ENCODE results near the gene HEY2. TPM values are rescaled to one million over a fixed set of nuclear protein-coding genes. Genes with fewer than 3 reads are reported as not detected.

The HEY2 gene
- total and polyA plus RNA-seq, 2 donors (not counting 3 experiments of a cell fraction or from before 2014, with no cell fraction given): 0.07 TPM; not detected in 1

- peak overlapping the region; percentile 98 for H3K4me2 ChIP-seq (ENCODE audit: insufficient read depth, low read length)
- TF ChIP-seq FOS (IDR thresholded peaks at IDR 0.05; ENCODE audit: borderline replicate concordance, insufficient read depth, low read length) (peak; percentile 55), POLR2AphosphoS5 (IDR thresholded peaks at IDR 0.05; ENCODE audit: insufficient read depth, low read depth, low read length) (no peak), GATA2 (IDR thresholded peaks at IDR 0.05; ENCODE audit: insufficient read depth, insufficient read length, low read depth, low read length) (peak; percentile 58), JUN (IDR thresholded peaks at IDR 0.05; ENCODE audit: borderline replicate concordance, insufficient read depth, insufficient read length, low read depth) (peak; percentile 81)
Observed at GRCh38 chr6:125794342-125795137, 45.1 kb downstream of the HEY2 start.

GRCh38 chr6:125795301-125795700 lies 45.9 kb downstream of the HEY2 start:
- no peak overlapping the region for H3K4me2 ChIP-seq (ENCODE audit: insufficient read depth, low read length)

More at GRCh38 chr6:125794342-125795137, 45.1 kb downstream of the HEY2 start:
- Histone ChIP-seq H3K79me2 (ENCODE audit: control insufficient read depth, insufficient read depth, low read length) (peaks cover 62% of the 10 kb centered on the region), H3K4me3 (replicated peaks in 1 of 3; ENCODE audit: insufficient read depth in 1 of 3, low read depth in 1 of 3, low read length in 3 of 3) (peak overlapping the region in 2 of 3 experiments; percentile 9 to 96), H2AFZ (ENCODE audit: low read depth, low read length) (no peak overlapping the region), H4K20me1 (replicated peaks; ENCODE audit: control insufficient read depth, extremely low read depth, insufficient read depth, low read length) (no peaks in the 10 kb centered on the region), H3K27ac (ENCODE audit: insufficient read depth, low read depth, low read length) (peak overlapping the region; percentile 81), H3K9me1 (replicated peaks; ENCODE audit: control insufficient read depth, extremely low read depth, insufficient read depth, low read length) (no peaks in the 10 kb centered on the region), H3K27me3 (ENCODE audit: control insufficient read depth in 2 of 2, insufficient read depth in 2 of 2, low read length in 2 of 2) (no peaks in the 10 kb centered on the region), H3K9ac (replicated peaks; ENCODE audit: extremely low read depth, insufficient read depth, low read length) (peak overlapping the region; percentile 84), H3K9me3 (replicated peaks; ENCODE audit: control insufficient read depth, insufficient read depth, low read length) (no peaks in the 10 kb centered on the region), H3K4me1 (ENCODE audit: control insufficient read depth, extremely low read depth, insufficient read depth, low read length) (peaks cover 41% of the 10 kb centered on the region), H3K36me3 (ENCODE audit: control insufficient read depth in 2 of 2, extremely low read depth in 1 of 2, insufficient read depth in 2 of 2, low read length in 2 of 2) (no peaks in the 10 kb centered on the region)
- BruUV-seq (replicated peaks): no TSS peak
- intact Hi-C loops (cut with micrococcal nuclease) (loop anchor here (1.0 to 5.0 kb wide), 5 partner anchors 9 to 113 kb away; no protein-coding TSS in a partner anchor), dilution Hi-C loops (cut with MboI; ENCODE audit: extremely low pct_ligation_motif_present, low sequenced_read_pairs) (no loop called here)
- POLR2A ChIA-PET: no interaction called here
- DNase-seq (ENCODE audit: low read depth, low spot score): no peak
- peak; percentile 47 for FAIRE-seq
- CTCF ChIA-PET: interaction anchor here (0.8 to 11.1 kb wide), 9 partner anchors 10 to 179 kb away, joined by 3 to 138 read pairs (median 5); partner anchors contain the start of gene HINT3

More at GRCh38 chr6:125795301-125795700, 45.9 kb downstream of the HEY2 start:
- Histone ChIP-seq H3K27me3 (ENCODE audit: control insufficient read depth in 2 of 2, insufficient read depth in 2 of 2, low read length in 2 of 2) (no peaks in the 10 kb centered on the region), H3K36me3 (ENCODE audit: control insufficient read depth in 2 of 2, extremely low read depth in 1 of 2, insufficient read depth in 2 of 2, low read length in 2 of 2) (no peaks in the 10 kb centered on the region), H3K27ac (ENCODE audit: insufficient read depth, low read depth, low read length) (no peak overlapping the region), H4K20me1 (replicated peaks; ENCODE audit: control insufficient read depth, extremely low read depth, insufficient read depth, low read length) (no peaks in the 10 kb centered on the region), H2AFZ (ENCODE audit: low read depth, low read length) (no peak overlapping the region), H3K4me3 (replicated peaks in 1 of 3; ENCODE audit: insufficient read depth in 1 of 3, low read depth in 1 of 3, low read length in 3 of 3) (no peak overlapping the region), H3K9me1 (replicated peaks; ENCODE audit: control insufficient read depth, extremely low read depth, insufficient read depth, low read length) (no peaks in the 10 kb centered on the region), H3K9ac (replicated peaks; ENCODE audit: extremely low read depth, insufficient read depth, low read length) (no peak overlapping the region), H3K4me1 (ENCODE audit: control insufficient read depth, extremely low read depth, insufficient read depth, low read length) (peaks cover 36% of the 10 kb centered on the region), H3K79me2 (ENCODE audit: control insufficient read depth, insufficient read depth, low read length) (peaks cover 68% of the 10 kb centered on the region), H3K9me3 (replicated peaks; ENCODE audit: control insufficient read depth, insufficient read depth, low read length) (no peaks in the 10 kb centered on the region)
- DNase-seq (ENCODE audit: low read depth, low spot score) (no peak), FAIRE-seq (no peak)
- dilution Hi-C loops (cut with MboI; ENCODE audit: extremely low pct_ligation_motif_present, low sequenced_read_pairs): no loop called here
- ChIA-PET POLR2A (no interaction called here), CTCF (interaction anchor here (1.2 to 7.2 kb wide), 3 partner anchors 9 to 15 kb away, joined by 3 to 47 read pairs (median 5); no protein-coding TSS in a partner anchor)
- intact Hi-C loops (cut with micrococcal nuclease): no loop called here
- no peak for TF ChIP-seq EZH2 (IDR thresholded peaks at IDR 0.05; ENCODE audit: borderline replicate concordance, low read depth, low read length, severe bottlenecking)
- no peak for TF ChIP-seq GATA2 (IDR thresholded peaks at IDR 0.05; ENCODE audit: insufficient read depth, insufficient read length, low read depth, low read length)
- TF ChIP-seq JUN (IDR thresholded peaks at IDR 0.05; ENCODE audit: borderline replicate concordance, insufficient read depth, insufficient read length, low read depth): no peak
- TF ChIP-seq, protein P1, sequence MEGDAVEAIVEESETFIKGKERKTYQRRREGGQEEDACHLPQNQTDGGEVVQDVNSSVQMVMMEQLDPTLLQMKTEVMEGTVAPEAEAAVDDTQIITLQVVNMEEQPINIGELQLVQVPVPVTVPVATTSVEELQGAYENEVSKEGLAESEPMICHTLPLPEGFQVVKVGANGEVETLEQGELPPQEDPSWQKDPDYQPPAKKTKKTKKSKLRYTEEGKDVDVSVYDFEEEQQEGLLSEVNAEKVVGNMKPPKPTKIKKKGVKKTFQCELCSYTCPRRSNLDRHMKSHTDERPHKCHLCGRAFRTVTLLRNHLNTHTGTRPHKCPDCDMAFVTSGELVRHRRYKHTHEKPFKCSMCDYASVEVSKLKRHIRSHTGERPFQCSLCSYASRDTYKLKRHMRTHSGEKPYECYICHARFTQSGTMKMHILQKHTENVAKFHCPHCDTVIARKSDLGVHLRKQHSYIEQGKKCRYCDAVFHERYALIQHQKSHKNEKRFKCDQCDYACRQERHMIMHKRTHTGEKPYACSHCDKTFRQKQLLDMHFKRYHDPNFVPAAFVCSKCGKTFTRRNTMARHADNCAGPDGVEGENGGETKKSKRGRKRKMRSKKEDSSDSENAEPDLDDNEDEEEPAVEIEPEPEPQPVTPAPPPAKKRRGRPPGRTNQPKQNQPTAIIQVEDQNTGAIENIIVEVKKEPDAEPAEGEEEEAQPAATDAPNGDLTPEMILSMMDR (IDR thresholded peaks at IDR 0.05; ENCODE audit: extremely low read depth in 1 of 2, insufficient read depth in 1 of 2, low read depth in 1 of 2, low read length in 2 of 2): no peak
- TF ChIP-seq FOS (IDR thresholded peaks at IDR 0.05; ENCODE audit: borderline replicate concordance, insufficient read depth, low read length): no peak
- TF ChIP-seq MAX (IDR thresholded peaks at IDR 0.05; ENCODE audit: insufficient read depth, insufficient read length): no peak
- no peak for TF ChIP-seq MYC (IDR thresholded peaks at IDR 0.05; ENCODE audit: low read depth, low read length)
- TF ChIP-seq POLR2AphosphoS5 (IDR thresholded peaks at IDR 0.05; ENCODE audit: insufficient read depth, low read depth, low read length): no peak
- TF ChIP-seq POLR2A (IDR thresholded peaks at IDR 0.05; ENCODE audit: low read depth, low read length): no peak
- no TSS peak for BruUV-seq (replicated peaks)

Data from endothelial cell of umbilical vein (primary cell).